Measurements from ENCODE around the gene SPINT1.

GRCh38 chr15:40899536-40900207 is 55.8 kb downstream of the SPINT1 start:
- TF ChIP-seq CTCF (IDR thresholded peaks at IDR 0.05 in 8 of 11, conservative IDR thresholded peaks at IDR 0.05 in 3 of 11) (no peak), POLR2AphosphoS5 (IDR thresholded peaks at IDR 0.05) (no peak), POLR2A (IDR thresholded peaks at IDR 0.05) (no peak)
